Measurements from ENCODE around the gene F11R. TPM values are rescaled to one million over a fixed set of nuclear protein-coding genes. Genes with fewer than 3 reads are reported as not detected.
"Not testable (repeated sequence)": the region's sequence is repeated elsewhere in the genome, so short reads cannot be mapped to it uniquely, and the experiment has no call there.

The F11R gene
- total and polyA plus RNA-seq, 2 donors (not counting 1 experiment from before 2014, with no cell fraction given) = 0.50 to 0.66 TPM

DNA sequence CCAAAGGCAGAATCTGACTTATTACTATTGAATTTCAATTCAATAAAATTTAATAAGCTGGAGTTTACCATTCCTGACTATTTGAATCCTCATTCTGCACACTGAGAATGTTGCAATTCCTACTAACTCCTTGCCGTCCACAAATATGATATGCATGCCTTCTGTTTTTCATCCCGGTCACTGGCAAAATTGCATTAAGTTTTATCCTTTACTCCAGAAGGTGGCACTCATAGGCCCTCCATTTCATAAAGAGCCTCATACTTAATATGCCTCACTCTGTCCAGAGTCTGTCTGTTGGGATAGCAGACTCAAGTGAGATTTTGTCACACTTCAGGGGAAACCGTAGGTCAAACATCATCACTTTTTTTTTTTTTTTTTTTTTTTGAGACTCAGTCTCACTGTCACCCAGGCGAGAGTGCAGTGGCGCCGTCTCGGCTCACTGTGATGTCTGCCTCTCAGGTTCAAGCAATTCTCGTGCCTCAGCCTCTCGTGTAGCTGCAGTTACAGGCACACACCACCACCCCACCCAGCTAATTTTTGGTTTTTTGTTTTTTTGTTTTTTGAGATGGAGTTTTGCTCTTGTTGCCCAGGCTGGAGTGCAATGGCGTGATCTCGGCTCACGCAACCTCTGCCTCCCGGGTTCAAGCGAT lies 27.3 kb downstream of the F11R start:
- no peak for TF ChIP-seq EZH2 (IDR thresholded peaks at IDR 0.05; ENCODE audit: low read length, missing control alignments)
- TF ChIP-seq, protein P1, sequence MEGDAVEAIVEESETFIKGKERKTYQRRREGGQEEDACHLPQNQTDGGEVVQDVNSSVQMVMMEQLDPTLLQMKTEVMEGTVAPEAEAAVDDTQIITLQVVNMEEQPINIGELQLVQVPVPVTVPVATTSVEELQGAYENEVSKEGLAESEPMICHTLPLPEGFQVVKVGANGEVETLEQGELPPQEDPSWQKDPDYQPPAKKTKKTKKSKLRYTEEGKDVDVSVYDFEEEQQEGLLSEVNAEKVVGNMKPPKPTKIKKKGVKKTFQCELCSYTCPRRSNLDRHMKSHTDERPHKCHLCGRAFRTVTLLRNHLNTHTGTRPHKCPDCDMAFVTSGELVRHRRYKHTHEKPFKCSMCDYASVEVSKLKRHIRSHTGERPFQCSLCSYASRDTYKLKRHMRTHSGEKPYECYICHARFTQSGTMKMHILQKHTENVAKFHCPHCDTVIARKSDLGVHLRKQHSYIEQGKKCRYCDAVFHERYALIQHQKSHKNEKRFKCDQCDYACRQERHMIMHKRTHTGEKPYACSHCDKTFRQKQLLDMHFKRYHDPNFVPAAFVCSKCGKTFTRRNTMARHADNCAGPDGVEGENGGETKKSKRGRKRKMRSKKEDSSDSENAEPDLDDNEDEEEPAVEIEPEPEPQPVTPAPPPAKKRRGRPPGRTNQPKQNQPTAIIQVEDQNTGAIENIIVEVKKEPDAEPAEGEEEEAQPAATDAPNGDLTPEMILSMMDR (conservative IDR thresholded peaks at IDR 0.05 in 1 of 2, IDR thresholded peaks at IDR 0.05 in 1 of 2; ENCODE audit: low read depth in 1 of 2, low read length in 2 of 2) = peak; percentile 43 to 47

DNA sequence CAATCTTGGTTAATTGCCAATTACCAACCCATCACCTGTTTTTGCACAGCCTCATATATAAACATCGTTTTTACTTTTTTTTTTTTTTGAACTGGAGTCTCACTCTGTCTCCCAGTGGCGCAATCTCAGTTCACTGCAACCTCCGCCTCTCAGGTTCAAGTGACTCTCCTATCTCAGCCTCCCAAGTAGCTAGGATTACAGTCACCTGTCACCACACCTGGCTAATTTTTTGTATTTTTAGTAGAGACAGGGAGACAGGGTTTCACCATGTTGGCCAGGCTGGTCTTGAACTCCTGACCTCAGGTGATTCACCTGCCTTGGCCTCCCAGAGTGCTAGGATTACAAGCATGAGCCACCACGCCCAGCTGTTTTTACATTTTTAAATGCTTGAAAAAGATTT lies 28.9 kb downstream of the F11R start:
- H3K36me3 ChIP-seq (ENCODE audit: control insufficient read depth, insufficient read depth, low read length); H3K79me2 ChIP-seq (ENCODE audit: control insufficient read depth, insufficient read depth, low read length); H3K9ac ChIP-seq (ENCODE audit: insufficient read depth, low read length); H4K20me1 ChIP-seq (ENCODE audit: control insufficient read depth, extremely low read depth, insufficient read depth, low read length); H3K4me1 ChIP-seq (ENCODE audit: control insufficient read depth, extremely low read depth, insufficient read depth, low read length); H2AFZ ChIP-seq (ENCODE audit: low read length); H3K9me3 ChIP-seq (ENCODE audit: control insufficient read depth, insufficient read depth, low read depth, low read length); H3K27ac ChIP-seq (ENCODE audit: insufficient read depth, low read length); H3K27me3 ChIP-seq (ENCODE audit: control insufficient read depth, insufficient read depth, low read length); H3K4me2 ChIP-seq (ENCODE audit: extremely low read depth, insufficient read depth, low read length); DNase-seq (ENCODE audit: low read depth in 2 of 2); H3K4me3 ChIP-seq (replicated peaks in 1 of 4; ENCODE audit: control extremely low read depth in 1 of 4, insufficient read depth in 1 of 4, low read depth in 3 of 4, low read length in 4 of 4): not testable (repeated sequence)

More for the DNA sequence above, 27.3 kb downstream of the F11R start:
- Histone ChIP-seq H3K4me2 (ENCODE audit: extremely low read depth, insufficient read depth, low read length) (no peak overlapping the region), H3K36me3 (ENCODE audit: control insufficient read depth, insufficient read depth, low read length) (no peaks in the 10 kb centered on the region), H3K9ac (ENCODE audit: insufficient read depth, low read length) (no peak overlapping the region), H4K20me1 (ENCODE audit: control insufficient read depth, extremely low read depth, insufficient read depth, low read length) (no peaks in the 10 kb centered on the region), H3K4me3 (replicated peaks in 1 of 4; ENCODE audit: control extremely low read depth in 1 of 4, insufficient read depth in 1 of 4, low read depth in 3 of 4, low read length in 4 of 4) (no peak overlapping the region), H3K4me1 (ENCODE audit: control insufficient read depth, extremely low read depth, insufficient read depth, low read length) (no peaks in the 10 kb centered on the region), H3K79me2 (ENCODE audit: control insufficient read depth, insufficient read depth, low read length) (no peaks in the 10 kb centered on the region), H3K27ac (ENCODE audit: insufficient read depth, low read length) (no peak overlapping the region), H3K9me3 (ENCODE audit: control insufficient read depth, insufficient read depth, low read depth, low read length) (no peaks in the 10 kb centered on the region), H2AFZ (ENCODE audit: low read length) (no peak overlapping the region), H3K27me3 (ENCODE audit: control insufficient read depth, insufficient read depth, low read length) (no peaks in the 10 kb centered on the region)
- DNase-seq (ENCODE audit: low read depth in 2 of 2) = peak; percentile 59 to 82

DNA sequence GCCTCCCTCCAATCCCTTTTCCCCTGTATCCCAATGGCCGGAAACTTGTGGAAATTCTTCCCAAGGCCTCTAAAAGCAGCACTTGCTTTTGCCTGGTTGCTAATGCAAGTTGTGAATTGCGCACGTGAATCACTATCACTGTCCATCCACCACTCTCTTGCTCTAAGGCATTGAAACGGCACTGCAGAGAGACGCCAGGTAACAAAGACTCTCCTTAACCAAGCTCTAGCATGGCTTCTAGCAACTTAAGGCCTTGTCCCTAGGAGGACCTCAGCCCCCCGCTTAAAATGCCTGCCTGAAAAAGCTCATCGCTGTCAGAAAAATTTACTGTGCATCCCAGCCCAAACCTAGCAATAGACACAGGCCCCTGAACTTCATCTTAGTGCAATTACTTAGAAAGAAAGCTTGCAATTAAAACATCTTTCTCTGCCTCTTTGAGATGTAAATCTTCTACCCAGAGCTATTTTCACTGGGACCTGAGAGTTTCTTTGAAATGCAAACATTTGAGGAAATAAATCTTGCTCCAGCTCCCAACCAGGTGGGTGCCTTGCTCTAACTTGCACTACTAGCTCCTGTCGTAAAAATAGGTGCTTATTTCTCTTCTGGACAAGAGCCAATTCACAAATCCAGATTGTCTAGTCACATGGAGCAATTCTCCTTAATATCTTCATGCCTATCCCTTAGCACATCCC lies 33.4 kb downstream of the F11R start:
- H3K36me3 ChIP-seq (ENCODE audit: control insufficient read depth, insufficient read depth, low read length) = no peaks in the 10 kb centered on the region
- no peak for DNase-seq (ENCODE audit: low read depth in 2 of 2)

More for the DNA sequence above, 33.4 kb downstream of the F11R start:
- Histone ChIP-seq H3K27me3 (ENCODE audit: control insufficient read depth, insufficient read depth, low read length) (peaks cover 2% of the 10 kb centered on the region), H3K27ac (ENCODE audit: insufficient read depth, low read length) (no peak overlapping the region), H3K9me3 (ENCODE audit: control insufficient read depth, insufficient read depth, low read depth, low read length) (no peaks in the 10 kb centered on the region), H3K9ac (ENCODE audit: insufficient read depth, low read length) (no peak overlapping the region), H3K4me1 (ENCODE audit: control insufficient read depth, extremely low read depth, insufficient read depth, low read length) (no peaks in the 10 kb centered on the region), H2AFZ (ENCODE audit: low read length) (no peak overlapping the region), H3K79me2 (ENCODE audit: control insufficient read depth, insufficient read depth, low read length) (no peaks in the 10 kb centered on the region), H4K20me1 (ENCODE audit: control insufficient read depth, extremely low read depth, insufficient read depth, low read length) (no peaks in the 10 kb centered on the region), H3K4me2 (ENCODE audit: extremely low read depth, insufficient read depth, low read length) (no peak overlapping the region), H3K4me3 (replicated peaks in 1 of 4; ENCODE audit: control extremely low read depth in 1 of 4, insufficient read depth in 1 of 4, low read depth in 3 of 4, low read length in 4 of 4) (no peak overlapping the region)
- TF ChIP-seq EZH2 (IDR thresholded peaks at IDR 0.05; ENCODE audit: low read length, missing control alignments) = no peak
- TF ChIP-seq, protein P1 (conservative IDR thresholded peaks at IDR 0.05 in 1 of 2, IDR thresholded peaks at IDR 0.05 in 1 of 2; ENCODE audit: low read depth in 1 of 2, low read length in 2 of 2) = no peak

Data from fibroblast of lung (primary cell).